GM12865 (cell line): ENCODE measurements around the gene KIF2C.
A peak's percentile ranks its signal among the peaks of the same experiment; 100 is the strongest.
"Not testable (repeated sequence)": the region's sequence is repeated elsewhere in the genome, so short reads cannot be mapped to it uniquely, and the experiment has no call there.

Experiments
- DNase-seq: peaks from one replicate; pipeline ENCODE4 v3.0.0; 2010; ENCODE audit warnings: low read depth
- H3K4me3 ChIP-seq: 2 replicates; pipeline ENCODE4 v1.5.1; 2011; ENCODE audit warnings: mild to moderate bottlenecking, low read depth, low read length, control low read depth
- TF ChIP-seq, protein P1 (sequence below): IDR thresholded peaks from 2 replicates; pipeline ENCODE4 v1.5.1; 2011; ENCODE audit warnings: low read length, control low read depth, low read depth, inconsistent platforms; ENCODE audit not compliant: insufficient read depth; ENCODE audit errors: missing control alignments

The KIF2C gene

GRCh38 chr1:44735992-44736391 is 3.6 kb upstream of the KIF2C start:
- DNase-seq: no peak
- TF ChIP-seq, protein P1, sequence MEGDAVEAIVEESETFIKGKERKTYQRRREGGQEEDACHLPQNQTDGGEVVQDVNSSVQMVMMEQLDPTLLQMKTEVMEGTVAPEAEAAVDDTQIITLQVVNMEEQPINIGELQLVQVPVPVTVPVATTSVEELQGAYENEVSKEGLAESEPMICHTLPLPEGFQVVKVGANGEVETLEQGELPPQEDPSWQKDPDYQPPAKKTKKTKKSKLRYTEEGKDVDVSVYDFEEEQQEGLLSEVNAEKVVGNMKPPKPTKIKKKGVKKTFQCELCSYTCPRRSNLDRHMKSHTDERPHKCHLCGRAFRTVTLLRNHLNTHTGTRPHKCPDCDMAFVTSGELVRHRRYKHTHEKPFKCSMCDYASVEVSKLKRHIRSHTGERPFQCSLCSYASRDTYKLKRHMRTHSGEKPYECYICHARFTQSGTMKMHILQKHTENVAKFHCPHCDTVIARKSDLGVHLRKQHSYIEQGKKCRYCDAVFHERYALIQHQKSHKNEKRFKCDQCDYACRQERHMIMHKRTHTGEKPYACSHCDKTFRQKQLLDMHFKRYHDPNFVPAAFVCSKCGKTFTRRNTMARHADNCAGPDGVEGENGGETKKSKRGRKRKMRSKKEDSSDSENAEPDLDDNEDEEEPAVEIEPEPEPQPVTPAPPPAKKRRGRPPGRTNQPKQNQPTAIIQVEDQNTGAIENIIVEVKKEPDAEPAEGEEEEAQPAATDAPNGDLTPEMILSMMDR: no peak

DNA sequence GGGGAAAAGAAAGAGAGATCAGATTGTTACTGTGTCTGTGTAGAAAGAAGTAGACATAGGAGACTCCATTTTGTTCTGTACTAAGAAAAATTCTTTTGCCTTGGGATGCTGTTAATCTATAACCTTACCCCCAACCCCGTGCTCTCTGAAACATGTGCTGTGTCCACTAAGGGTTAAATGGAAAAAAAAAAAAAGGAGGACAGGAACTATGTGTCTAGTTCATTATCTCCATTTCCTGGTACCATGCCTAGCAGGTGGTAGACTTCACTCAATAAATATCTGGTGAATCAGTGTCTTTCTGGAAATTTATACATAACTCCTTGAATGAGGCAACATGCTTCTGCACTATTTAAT is 707 bp upstream of the KIF2C start:
- peak overlapping the region; percentile 93 for H3K4me3 ChIP-seq
- not testable (repeated sequence) for DNase-seq

More at GRCh38 chr1:44735992-44736391, 3.6 kb upstream of the KIF2C start:
- H3K4me3 ChIP-seq: no peak overlapping the region

- DNase-seq: peak; percentile 40
- TF ChIP-seq, protein P1: no peak
- peak overlapping the region; percentile 93 for H3K4me3 ChIP-seq
These were observed 561 bp downstream of the KIF2C start for GRCh38 chr1:44740179-44740617.

GRCh38 chr1:44743211-44743610 is 3.6 kb downstream of the KIF2C start:
- TF ChIP-seq, protein P1: no peak
- H3K4me3 ChIP-seq: no peak overlapping the region
- no peak for DNase-seq

GRCh38 chr1:44747878-44748277 is 8.2 kb downstream of the KIF2C start:
- no peak for DNase-seq
- no peak overlapping the region for H3K4me3 ChIP-seq
- TF ChIP-seq, protein P1: peak; percentile 1

DNA sequence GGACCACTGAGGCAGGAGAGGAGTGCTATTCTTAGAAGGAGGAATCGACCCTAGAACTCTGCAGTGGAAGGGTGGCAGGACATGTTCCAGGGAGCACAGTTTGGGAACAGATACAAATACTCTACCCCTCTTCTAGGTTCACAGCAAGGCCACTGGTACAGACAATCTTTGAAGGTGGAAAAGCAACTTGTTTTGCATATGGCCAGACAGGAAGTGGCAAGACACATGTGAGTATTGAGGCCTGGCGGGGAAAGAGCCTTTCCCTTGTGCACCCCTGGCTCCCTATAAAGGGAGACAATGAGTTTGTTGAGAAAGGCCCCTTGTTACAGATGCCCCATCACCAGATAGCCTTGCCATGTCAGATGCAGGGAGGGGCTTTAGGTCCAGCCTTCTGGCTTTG is 17.8 kb downstream of the KIF2C start:
- H3K4me3 ChIP-seq: no peak overlapping the region
- TF ChIP-seq, protein P1: no peak
- DNase-seq: peak; percentile 61

- no peak overlapping the region for H3K4me3 ChIP-seq
- TF ChIP-seq, protein P1: no peak
- DNase-seq: no peak
These were observed 19.4 kb downstream of the KIF2C start for GRCh38 chr1:44759077-44759476.
